Measurements from ENCODE around the gene TWIST2.

Gene TWIST2

GRCh38 chr2:238895891-238896600, 48.2 kb downstream of the TWIST2 start:
- no peak for TF ChIP-seq CTCF (IDR thresholded peaks at IDR 0.05; ENCODE audit: insufficient read depth, low read depth, low read length, missing control alignments)
- no peak for DNase-seq (ENCODE audit: low read depth)
- H3K4me3 ChIP-seq (ENCODE audit: low read depth, low read length), result no peak overlapping the region

DNA sequence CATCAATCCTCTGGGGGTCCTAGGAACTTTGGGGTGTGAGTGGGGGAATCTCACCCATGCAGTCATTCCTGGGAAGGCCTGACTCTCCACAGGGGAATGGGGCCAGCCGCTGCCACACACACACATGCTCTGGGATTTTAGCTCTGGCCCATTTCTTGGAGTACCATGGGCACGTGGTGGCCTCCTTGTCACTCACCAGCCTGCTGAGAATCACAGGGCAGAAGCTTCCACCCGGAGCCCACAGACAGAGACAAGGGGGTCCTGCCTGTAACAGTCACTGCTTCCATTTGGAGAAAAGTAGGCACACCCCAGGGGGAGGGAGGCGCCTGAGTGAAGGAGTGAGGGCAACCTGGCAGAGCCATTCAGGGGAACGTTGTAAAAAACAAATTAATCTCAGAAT, 48.8 kb downstream of the TWIST2 start:
- H3K4me3 ChIP-seq (ENCODE audit: low read depth, low read length), result no peak overlapping the region
- no peak for TF ChIP-seq CTCF (IDR thresholded peaks at IDR 0.05; ENCODE audit: insufficient read depth, low read depth, low read length, missing control alignments)
- no peak for DNase-seq (ENCODE audit: low read depth)

DNA sequence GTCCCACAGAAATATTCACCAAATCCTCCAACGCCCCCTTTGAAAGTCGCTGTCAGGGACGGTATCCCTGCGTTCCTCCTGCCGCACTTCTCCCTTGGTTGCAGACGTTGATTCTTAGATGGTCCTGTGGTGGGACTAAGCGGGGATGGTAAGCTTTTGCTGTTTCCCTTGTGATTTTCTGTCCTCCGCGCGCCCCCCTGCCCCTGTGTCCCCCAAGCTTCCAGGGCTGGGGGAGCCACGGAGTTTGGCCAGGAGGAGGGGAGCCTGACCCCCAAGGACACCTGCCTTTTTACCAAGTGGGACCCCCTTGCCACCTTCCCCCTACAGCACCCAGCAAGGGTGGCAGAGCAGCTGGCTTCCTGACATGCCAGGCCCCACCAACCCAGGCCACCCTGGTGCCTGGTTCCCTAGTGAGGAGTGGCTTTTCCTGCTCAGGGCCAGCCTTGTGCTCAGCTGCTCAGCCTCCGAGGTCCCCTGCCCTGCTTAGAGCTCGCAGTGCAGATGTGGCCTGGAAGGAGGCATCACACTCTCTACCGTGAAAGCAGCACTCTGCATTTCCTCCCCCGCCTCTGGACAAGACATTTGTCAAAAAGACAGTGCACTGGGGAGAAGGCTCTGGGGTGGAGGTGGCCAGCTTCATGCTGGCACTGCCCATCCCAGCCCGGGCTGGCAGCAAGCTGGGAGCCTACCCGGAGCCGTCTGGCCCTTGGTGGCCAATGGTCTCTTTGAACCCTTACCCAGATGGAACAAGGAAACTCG, 49.4 kb downstream of the TWIST2 start:
- DNase-seq (ENCODE audit: low read depth), result no peak

DNA sequence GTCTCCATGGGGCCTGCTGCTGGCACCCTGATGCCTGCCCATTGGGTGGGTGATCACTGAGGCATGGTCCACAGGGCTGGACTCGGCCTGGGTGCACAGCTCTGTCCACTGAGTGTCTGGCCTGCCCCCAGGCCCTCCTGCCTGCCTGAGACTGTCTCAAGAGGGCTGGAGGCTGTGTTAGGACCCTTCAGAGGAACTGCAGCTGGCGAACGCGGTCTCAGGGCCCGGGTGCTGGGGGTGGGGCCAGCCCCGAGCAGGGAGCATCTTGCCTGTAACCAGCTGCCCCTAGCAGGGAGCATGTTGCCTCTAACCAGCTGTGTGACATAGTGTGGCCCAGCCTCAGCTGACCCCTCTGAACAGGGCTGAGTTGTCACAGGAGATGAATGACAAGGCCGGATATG, 50.0 kb downstream of the TWIST2 start:
- no peak overlapping the region for H3K4me3 ChIP-seq (ENCODE audit: low read depth, low read length)
- no peak for DNase-seq (ENCODE audit: low read depth)
- TF ChIP-seq CTCF (IDR thresholded peaks at IDR 0.05; ENCODE audit: insufficient read depth, low read depth, low read length, missing control alignments), result no peak

More for the DNA sequence above, 49.4 kb downstream of the TWIST2 start:
- no peak for TF ChIP-seq CTCF (IDR thresholded peaks at IDR 0.05; ENCODE audit: insufficient read depth, low read depth, low read length, missing control alignments)
- H3K4me3 ChIP-seq (ENCODE audit: low read depth, low read length), result no peak overlapping the region

DNA sequence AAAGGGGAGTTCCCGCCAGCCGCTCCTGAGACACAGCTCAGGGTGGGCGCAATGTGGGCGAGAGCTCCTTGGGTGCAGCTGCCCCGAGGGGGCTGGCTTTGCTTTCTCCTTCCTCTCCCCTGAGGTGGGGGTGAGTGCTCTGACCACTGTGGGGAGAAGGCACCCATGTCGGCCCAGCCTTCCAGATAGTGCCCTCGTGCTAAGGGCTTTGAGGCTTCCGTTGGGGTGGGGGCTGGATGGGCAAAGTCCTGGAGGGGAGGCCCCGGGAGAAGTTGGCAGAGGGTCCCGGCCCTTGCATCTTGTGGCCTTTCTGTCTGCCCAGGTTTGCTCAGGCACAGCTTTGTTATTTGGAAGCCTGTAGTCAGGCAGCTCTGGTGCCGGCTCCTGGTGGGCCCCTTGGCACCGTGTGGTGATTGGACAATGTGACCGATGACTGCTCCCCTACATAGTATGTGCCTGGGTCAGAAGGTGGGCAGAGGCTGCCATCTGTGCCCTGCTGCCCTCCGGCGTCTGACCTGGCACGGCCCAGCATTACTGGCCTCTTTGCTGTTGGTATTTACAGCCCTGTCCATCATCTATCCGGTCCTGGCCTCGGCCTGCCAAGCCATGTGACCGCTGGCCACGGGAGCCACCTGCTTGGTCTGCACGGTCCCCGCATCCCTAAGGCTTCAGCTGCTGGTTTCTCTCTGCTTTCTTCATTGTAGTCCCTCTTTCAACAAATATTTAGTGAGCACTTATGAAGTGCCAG, 50.8 kb downstream of the TWIST2 start:
- H3K4me3 ChIP-seq (ENCODE audit: low read depth, low read length), result no peak overlapping the region
- TF ChIP-seq CTCF (IDR thresholded peaks at IDR 0.05; ENCODE audit: insufficient read depth, low read depth, low read length, missing control alignments), result no peak
- DNase-seq (ENCODE audit: low read depth), result no peak

- DNase-seq (ENCODE audit: low read depth), result no peak
- no peak for TF ChIP-seq CTCF (IDR thresholded peaks at IDR 0.05; ENCODE audit: insufficient read depth, low read depth, low read length, missing control alignments)
- H3K4me3 ChIP-seq (ENCODE audit: low read depth, low read length), result no peak overlapping the region
These were observed 51.5 kb downstream of the TWIST2 start for GRCh38 chr2:238899386-238899785.

Measured in GM12865 (cell line).